GM21619 (cell line): ENCODE measurements around the gene EPS8.

Source experiments
- ATAC-seq: cut with Tn5 transposase; IDR thresholded peaks from one replicate; pipeline ENCODE4 v1.9.1; 2021; ENCODE audit not compliant: unreplicated experiment

EPS8 gene

DNA sequence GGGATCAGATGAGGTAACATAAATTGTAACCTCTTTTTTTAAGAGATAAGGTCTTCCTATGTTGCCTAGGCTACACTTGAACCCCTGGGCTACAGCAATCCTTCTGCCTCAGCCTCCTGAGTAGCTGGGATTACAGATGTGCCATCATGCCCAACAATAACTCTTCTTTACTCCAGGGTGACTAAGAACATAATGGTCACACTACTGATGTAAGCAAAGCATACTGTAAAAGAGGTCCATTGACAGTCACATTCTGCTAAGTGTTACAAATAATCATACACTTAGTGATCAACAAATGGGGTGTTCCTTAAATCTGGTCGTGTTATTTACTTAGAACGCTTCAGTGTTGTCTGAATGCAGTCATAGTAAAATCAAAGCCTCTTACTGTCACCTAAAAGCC, 68.9 kb downstream of the EPS8 start:
- ATAC-seq, result no peak

DNA sequence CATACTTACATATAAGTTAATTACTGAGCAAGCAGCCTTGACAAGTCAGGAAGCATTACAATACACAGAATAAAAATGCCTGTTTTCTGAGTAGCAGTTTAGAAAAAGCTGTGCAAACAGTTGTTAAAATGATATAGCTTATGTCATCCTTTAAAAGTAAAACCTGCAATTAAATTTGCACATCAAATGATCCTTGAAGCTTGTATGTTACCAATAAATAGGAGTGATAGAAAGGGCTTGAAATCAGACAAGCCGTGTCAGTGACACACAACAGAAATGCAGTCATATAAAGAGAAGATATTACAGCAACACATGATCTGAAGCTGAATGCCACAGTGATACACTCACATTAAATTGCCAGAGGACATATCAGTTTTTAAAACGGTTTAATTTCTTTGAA, 70.0 kb downstream of the EPS8 start:
- no peak for ATAC-seq

DNA sequence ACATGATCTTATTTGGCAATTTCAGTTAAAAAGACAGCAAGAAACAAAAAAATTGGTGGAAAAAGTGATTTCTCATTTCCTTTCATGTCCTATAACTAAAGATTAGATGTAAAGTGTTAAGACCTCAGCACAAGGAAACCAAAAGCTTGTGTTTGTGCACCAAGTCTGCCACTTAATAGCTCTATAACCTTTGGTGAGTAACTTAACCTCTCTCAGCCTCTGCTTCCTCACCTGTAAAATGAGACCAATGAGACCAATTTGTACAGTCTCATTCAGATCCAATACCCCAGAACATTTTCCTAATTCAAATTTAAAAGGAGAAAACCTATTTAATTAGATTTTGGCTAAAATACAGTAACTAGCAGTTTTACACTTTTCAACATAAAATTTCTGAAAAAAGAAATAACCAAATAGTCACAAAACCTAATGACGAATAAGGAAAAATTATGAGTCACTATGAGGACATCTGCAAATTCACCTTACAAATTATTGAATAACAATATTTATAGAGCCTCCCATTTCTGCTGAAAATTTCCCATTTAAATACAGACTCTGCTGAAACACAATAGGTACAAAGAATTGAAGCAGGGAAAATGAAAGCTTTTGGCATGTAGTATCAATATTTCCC, 71.1 kb downstream of the EPS8 start:
- no peak for ATAC-seq

DNA sequence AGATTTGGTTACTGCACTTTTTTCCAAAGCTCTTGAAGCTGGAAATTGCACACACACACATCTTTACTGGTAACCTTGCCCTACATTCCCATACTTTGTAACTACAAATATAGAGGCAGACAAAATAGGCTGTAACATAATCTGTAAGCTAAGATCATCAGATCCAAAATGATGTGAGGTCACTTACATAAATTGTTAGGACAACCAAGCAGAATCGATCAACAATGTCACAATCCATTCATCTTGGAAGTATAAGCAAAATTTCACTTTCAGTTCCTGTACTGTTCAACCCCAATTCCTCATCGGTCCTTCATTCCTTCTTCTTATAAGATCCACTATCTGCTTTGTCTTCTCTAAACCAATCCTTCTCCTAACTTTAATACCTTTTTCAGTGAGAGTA, 72.6 kb downstream of the EPS8 start:
- ATAC-seq, result no peak

DNA sequence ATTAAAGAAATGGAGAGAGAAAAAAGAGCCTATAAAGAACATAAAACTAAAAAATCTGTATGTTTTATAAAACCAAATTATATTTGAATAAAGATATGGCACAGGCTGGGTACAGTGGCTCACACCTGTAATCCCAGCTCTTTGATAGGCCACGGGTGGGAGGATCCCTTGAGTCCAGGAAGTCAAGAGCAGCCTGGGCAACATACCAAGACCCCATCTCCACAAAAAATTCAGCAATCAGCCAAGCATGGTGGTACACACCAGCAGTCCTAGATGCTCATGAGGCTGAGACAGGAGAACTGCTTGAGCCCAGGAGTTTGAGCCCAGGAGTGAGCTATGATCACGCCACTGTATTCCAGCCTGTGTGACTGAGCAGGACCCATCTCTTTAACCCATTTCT, 74.9 kb downstream of the EPS8 start:
- no peak for ATAC-seq

DNA sequence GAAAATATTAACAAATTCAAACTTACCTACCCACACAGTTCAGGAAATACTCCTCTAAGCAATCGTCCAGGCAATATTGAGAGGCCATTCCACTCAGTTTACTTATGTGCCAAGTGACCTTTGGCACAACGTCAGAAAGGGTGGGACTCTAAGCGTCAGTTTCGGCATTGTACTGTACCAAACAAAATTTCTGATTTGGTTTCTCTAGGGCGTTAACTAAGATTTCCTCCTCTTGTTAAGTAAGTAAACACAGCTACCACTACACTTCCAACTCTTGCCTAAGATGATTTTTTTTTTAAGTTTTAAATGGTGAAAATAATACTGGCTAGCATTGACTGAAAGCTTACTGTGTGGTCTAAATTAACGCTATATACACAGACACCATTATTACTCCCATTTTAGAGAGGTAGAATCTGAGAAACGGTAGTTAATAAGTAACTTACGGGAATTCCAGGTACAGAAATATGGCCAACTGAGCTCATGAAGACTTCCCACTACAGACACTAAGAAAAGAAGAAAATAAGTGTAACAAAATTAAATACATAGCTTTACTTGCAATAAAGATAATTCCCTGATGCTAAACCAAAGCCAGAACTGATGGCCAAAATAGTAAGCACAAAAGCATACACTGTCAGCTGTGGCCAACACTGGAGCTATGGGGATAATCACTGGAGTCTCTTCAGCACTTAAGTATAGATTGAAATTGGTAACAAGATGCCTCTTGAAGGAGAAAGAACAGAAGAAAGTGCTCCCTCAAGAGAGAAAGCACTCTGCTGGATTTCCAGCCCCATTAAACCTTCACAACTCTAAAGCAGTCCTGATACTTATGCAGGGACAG, 76.1 kb downstream of the EPS8 start:
- no peak for ATAC-seq

DNA sequence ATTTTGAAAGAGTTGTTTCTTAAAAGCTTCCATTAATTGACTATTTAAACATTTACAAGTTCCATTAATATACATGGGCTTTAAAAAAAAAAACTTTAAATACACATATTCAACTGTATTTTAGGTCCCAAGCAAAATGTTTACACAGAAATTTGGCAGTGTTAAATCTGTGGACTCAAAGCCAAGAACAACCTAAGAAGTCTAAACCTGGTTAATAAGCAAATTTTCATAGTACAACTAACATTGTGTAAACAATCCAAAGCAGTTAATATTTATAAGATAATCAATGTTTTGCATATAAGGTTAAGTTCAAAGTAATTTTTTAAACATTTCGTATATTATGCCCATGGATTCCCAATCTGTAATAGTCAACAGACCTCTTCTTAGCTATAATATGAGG, 77.0 kb downstream of the EPS8 start:
- ATAC-seq, result no peak

DNA sequence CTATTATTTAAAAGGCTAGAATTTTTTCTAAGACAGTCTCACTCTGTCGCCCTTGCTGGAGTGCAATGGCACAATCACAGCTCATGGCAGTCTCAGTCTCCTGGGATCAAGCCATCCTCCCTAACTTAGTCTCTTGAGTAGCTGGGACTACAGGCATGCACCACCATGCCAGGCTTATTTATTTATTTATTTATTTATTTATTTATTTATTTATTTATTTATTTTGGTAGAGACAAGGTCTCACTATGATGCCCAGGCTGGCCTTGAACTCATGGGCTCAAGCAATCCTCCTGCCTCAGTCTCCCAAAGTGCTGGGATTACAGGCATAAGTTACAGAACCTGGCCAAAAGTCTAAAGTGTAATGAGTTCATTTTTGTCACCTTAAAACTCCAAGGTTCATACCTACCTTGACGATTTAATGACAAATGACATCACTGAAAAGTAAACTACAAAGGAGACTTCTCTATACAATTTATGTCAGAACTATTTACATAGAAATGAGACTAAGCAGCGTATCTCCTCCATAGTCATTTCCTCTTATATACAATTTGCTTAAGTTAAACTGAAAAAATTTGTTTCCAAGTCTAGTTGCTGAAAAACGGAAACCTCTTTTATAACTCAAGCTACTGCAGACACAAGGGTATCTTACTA, 78.2 kb downstream of the EPS8 start:
- ATAC-seq, result no peak

DNA sequence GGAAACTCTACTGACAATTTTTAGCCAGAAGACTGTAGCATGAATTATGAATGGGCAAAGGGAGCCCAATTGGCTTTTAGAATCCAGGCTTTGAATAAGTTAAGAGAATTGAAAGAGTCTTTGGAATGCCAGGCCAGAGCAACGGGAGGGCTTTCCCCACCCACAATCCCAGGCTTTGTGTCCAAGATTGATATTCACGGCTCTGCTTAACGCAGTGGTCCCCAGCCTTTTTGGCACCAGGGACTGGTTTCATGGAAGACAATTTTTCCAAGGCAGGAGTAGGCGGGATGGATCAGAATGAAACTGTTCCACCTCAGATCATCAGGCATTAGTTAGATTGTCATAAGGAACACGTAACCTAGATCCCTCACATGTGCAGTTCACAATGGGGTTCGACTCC, 79.6 kb downstream of the EPS8 start:
- no peak for ATAC-seq

DNA sequence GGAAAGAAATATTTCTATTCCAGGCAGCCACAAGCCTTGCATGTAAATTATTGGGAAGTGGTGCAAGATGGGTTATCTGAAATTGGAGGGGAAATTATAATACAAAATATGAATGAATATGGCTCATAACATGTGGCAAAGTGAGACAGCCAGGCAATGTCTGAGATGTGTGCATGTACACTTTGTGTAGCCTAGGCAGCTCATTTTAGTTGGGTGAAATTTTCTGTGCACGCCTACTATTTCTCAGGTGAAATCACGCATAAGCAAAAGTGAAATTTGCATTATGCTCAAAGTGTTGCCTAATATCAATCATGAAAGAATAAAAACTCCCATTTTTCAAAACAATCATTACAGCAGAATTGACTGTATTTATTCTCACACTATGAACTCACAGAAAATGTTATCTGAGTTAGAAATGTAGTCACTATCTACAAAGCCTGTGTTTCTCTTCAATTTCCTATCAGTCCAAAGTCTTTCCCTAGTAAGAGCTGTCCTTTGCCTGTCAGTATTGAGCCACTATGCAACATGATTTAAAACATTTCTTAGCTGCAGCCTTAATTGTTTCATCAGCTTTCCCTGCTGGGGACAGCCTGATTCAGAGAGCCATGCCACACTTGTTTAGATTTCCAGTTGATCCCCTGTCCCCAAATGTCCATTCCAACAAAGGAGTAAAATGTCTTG, 80.7 kb downstream of the EPS8 start:
- ATAC-seq, result no peak

DNA sequence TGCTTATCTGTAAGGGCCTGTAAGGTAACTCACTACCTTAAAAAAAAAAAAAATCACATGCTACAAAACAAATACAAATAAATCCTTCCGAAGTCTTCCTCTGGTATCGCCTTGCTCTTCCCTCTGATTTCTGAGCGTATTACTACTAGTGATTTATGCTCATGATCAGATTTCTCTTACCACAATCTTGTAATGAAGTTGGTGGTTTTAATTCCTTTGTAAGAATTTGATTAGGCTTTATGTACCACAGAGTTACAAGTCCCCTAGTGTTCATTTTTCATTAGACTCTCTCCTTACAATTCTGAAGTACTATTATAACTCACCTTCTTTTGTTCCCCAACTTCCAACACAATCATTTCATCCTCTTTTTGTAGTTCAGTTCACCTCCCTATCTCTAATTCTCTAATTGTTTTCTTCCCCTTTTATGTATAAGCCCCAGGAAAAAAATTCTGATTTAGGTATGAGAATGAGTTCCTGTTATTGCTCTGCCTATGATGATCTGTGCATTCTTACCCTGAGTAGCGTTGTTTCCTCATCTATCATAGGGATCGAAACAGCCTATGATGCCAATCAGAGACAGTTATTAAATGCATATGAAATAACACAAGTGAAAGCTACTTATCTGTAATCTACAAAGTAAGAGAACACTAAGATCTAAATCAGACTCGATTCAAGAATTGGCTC, 81.5 kb downstream of the EPS8 start:
- no peak for ATAC-seq

DNA sequence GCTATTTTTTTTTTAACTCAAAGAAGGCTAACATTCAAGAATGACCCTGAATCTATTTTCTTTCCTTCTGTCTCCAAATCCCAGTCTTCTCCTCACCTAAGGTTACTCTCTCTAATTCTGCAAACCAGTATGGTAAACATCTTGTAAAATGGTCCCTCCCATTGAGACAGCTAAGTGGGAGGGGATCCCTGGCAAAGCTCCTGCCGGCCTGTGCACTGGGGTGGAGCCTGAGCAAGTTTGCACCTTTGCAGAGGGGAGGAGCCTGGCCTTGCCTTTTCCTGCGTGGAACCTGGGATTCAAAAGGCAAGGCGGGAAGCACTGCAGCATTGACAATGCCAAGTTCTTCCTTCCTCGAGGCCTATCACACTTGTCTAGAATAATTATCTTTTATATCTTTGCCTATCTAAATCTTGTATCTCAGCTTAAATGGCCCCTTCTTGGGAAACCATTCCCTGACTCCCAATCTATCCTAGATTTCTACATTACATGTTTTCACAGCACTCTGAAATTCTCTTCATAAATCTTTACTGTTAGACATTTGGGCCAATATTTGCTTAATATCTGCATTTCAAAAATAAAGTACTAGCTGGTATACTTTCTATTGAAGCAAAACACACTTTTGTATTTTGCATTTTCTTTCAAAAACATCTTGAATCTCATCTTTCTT, 83.0 kb downstream of the EPS8 start:
- no peak for ATAC-seq

DNA sequence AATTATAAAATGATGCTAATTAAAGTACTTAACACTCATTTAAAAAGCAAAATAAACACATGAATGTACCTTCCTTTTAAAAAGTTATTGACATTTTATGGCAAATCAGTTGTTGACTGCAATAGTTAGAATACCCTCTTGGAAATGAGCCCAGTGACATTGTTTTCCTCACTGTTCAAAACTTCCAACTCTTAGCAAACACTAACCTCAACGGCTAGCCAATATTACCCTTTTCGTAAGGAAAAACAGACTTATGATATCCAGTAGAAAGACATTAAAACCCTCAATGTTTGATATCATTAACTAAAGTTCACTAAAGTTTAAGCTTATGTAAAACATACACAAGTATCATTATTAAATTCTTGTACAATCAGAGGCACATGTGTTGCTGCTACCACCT, 83.6 kb downstream of the EPS8 start:
- ATAC-seq, result no peak

DNA sequence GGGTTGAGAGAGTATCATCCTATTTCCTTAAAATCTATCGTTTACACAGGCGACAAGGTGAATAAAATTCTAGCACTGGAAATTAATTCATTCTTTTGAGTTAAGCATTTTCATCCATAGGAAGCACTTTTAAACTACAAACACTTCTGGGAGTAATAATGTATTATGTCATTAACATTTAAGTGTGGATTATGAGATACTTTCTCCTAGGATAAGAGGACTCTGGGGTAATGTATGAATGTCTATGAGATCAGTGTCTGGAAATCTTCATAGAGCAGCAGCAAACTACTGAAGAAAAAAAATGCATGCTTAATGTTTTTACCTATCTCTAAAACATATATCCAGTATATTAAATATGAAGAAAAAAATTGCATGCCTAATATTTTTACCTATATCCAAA, 86.9 kb downstream of the EPS8 start:
- ATAC-seq, result no peak

DNA sequence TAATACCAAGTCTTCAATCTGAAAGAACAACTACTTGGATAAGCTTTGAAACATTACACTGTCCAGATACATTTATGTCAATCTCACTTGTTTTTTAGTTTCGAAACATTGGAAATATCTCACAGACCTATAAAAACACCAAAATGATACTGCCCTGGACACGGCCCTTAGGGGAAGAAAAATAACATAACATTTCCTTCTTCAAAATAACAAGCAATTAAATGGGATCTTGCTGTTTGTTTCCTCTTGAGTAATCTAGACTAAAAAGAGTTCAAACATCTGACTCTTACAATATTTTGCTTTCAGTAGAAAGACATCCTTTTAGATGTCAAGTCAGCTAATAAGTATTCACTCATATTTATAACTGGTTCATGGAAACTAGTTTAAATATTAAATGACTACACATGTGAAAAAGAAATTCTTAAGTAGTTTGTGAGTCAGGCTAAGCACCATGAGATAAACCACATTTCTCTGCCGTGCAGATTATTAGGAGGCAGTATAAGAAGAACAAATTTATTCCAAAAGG, 87.5 kb downstream of the EPS8 start:
- ATAC-seq, result no peak

DNA sequence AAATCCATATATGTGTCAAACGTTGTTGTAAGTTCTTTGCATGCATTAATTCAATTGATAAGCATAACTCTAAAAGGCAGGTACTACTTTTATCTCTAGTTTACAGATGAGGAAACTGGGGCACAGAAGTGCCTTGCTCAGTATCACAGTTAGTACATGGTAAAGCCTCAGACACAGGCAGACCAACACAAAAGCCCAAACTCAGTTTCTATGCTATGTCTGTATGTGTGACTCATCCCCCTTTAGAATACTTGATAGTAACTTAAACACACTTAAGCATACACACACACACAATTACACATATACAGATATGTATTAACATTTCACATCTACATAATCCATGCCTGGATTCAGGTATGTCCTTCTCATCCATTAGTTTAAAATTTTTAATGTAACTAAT, 88.0 kb downstream of the EPS8 start:
- no peak for ATAC-seq

DNA sequence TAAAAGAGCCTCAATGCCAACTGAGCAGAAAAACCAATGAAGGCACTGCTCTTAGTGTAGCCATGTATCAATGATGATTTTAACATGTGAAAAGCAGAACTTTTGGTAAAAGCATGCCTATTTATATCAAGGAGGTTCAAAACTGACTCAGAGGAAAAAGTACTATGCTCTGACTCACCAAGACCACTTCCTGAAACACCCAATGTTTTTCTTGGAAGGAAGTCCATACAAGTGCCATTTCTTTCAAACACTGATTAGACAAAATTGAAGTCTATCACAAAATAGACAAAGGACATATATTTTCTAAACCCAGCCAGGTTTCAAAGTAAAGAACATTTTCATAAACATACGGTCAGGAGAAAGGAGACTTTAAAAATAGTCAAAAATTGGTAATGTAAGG, 88.6 kb downstream of the EPS8 start:
- peak; percentile 70 for ATAC-seq

DNA sequence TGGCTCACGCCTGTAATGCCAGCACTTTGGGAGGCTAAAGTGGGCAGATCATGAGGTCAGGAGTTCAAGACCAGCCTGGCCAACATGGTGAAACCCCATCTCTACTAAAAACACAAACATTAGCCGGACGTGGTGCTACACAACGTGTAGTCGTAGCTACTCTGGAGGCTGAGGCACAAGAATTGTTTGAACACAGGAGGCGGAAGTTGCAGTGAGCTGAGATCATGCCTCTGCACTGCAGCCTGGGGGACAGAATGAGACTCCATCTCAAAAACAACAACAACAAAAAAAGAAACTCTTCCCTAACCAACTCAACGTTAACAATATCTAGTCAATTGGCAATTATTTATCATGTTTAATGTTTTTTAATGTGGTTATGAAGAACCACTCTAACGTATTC, 89.3 kb downstream of the EPS8 start:
- ATAC-seq, result no peak

DNA sequence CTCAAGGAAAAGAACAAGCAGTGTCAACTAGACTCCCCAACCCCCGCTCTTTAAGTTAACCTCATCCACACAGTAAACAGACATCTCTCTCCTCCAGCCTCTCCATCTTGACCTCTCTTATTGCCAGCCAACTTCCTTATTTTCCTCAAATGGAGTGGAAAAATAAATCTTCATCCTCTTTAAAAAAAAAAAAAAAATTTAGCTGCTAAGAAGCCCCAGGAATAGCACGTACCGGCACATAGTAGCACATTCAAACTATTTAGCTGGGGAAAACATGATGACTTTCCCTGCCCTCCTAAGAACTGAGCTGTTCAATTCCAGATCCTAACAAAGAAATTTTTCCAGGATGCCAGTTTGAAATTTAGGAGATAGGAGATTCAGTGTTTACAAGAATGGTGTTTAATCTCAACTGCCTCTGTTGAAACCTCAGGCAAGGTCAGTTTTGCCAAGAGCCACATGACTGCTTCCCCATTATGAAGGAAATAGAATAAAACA, 90.8 kb downstream of the EPS8 start:
- no peak for ATAC-seq

DNA sequence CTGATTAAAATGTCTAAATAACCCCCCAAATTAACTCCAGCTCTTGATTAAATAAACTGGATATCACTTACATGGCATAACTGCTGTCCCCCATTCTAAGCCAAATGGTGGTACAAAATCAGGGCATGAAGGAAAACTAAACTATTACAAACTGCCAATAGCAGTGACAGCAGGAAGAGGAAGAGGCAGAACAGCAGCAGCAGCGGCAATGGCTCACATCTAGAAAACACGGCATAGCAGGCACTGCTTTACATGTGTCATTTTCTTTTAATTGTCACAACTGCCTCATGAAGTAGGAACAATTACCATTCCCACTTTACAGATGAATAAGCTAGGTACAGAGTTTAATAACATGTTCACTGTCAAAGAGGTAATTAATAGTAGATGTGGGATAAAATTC, 92.0 kb downstream of the EPS8 start:
- no peak for ATAC-seq
